Endothelial cell of umbilical vein (primary cell): ENCODE data around the gene DESI2.

Experiments used
- EZH2 ChIP-seq: IDR thresholded peaks from 2 replicates; pipeline ENCODE4 v1.6.1; 2012; ENCODE audit warnings: borderline replicate concordance, low read depth, mild to moderate bottlenecking, moderate library complexity, low read length, inconsistent platforms; ENCODE audit not compliant: severe bottlenecking
- TF ChIP-seq, protein P1 (sequence below), 2 donors: IDR thresholded peaks; 1 replicate in 1 of 2; 2 replicates in 1 of 2; pipeline ENCODE4 v1.5.1; 2011; ENCODE audit warnings: low read length in 2 of 2, mild to moderate bottlenecking in 2 of 2, moderate library complexity in 2 of 2, control low read depth in 1 of 2, inconsistent platforms in 1 of 2, low read depth in 1 of 2; ENCODE audit not compliant: insufficient read depth in 1 of 2; ENCODE audit errors: extremely low read depth in 1 of 2
- TF ChIP-seq, protein P2 (sequence below): IDR thresholded peaks from 2 replicates; pipeline ENCODE4 v1.6.1; 2011; ENCODE audit not compliant: insufficient read depth, insufficient read length

DNA sequence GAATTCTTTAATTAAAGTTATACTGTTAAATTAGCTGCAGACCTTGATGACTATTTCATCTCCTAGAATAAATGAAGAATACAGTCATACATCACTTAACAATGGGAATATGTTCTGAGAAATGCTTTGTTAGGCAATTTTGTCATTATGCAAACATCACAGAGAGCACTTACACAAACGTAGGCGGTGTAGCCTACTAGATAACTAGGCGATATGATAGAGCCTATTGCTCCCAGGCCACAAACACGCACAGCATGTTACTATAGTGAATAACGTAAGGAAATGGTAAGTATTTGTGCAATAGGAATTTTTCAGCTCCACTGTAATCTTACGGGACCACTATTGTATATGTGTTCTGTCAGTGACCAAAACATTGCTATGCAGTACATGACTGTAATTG lies 37.6 kb upstream of the DESI2 start:
- TF ChIP-seq, protein P1, sequence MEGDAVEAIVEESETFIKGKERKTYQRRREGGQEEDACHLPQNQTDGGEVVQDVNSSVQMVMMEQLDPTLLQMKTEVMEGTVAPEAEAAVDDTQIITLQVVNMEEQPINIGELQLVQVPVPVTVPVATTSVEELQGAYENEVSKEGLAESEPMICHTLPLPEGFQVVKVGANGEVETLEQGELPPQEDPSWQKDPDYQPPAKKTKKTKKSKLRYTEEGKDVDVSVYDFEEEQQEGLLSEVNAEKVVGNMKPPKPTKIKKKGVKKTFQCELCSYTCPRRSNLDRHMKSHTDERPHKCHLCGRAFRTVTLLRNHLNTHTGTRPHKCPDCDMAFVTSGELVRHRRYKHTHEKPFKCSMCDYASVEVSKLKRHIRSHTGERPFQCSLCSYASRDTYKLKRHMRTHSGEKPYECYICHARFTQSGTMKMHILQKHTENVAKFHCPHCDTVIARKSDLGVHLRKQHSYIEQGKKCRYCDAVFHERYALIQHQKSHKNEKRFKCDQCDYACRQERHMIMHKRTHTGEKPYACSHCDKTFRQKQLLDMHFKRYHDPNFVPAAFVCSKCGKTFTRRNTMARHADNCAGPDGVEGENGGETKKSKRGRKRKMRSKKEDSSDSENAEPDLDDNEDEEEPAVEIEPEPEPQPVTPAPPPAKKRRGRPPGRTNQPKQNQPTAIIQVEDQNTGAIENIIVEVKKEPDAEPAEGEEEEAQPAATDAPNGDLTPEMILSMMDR (IDR thresholded peaks at IDR 0.05; ENCODE audit: extremely low read depth in 1 of 2, insufficient read depth in 1 of 2, low read depth in 1 of 2, low read length in 2 of 2), result no peak
- TF ChIP-seq, protein P2, sequence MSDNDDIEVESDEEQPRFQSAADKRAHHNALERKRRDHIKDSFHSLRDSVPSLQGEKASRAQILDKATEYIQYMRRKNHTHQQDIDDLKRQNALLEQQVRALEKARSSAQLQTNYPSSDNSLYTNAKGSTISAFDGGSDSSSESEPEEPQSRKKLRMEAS, result no peak
- no peak for TF ChIP-seq EZH2
